Neural cell (in vitro differentiated cells): ENCODE results near the gene ADAM10. TPM values are rescaled to one million over a fixed set of nuclear protein-coding genes. Genes with fewer than 3 reads are reported as not detected.

Source experiments
- H2AFZ ChIP-seq: fragments of 200-600, 300-800 bp; sonication (generic), shearing (Covaris generic); 2 replicates; pipeline ENCODE4 v1.6.0; 2014; ENCODE audit warnings: low read depth, mild to moderate bottlenecking, antibody characterized with exemption, low read length, moderate library complexity
- H3F3A ChIP-seq: fragments of 200-600 bp; shearing (Covaris generic); 2 replicates; pipeline ENCODE4 v1.6.1; 2016; ENCODE audit warnings: mild to moderate bottlenecking, moderate library complexity, mixed read lengths, antibody characterized with exemption, low read length; ENCODE audit not compliant: insufficient read depth, poor library complexity, severe bottlenecking
- H3K27ac ChIP-seq: fragments of 200-600, 300-800 bp; sonication (generic), shearing (Covaris generic); 2 replicates; pipeline ENCODE4 v1.5.1; 2014; ENCODE audit warnings: mild to moderate bottlenecking, low read length, moderate library complexity
- H3K27me3 ChIP-seq: fragments of 300-800, 200-600 bp; sonication (generic), shearing (Covaris generic); 2 replicates; pipeline ENCODE4 v1.6.0; 2014; ENCODE audit warnings: mild to moderate bottlenecking, low read depth, low read length, moderate library complexity; ENCODE audit not compliant: insufficient read depth
- H3K36me3 ChIP-seq: fragments of 300-800, 200-600 bp; sonication (generic), shearing (Covaris generic); 2 replicates; pipeline ENCODE4 v1.5.1; 2014; ENCODE audit warnings: mild to moderate bottlenecking, antibody characterized with exemption, low read length, moderate library complexity; ENCODE audit not compliant: insufficient read depth
- H3K4me2 ChIP-seq: fragments of 300-800, 200-600 bp; sonication (generic), shearing (Covaris generic); 2 replicates; pipeline ENCODE4 v1.6.0; 2014; ENCODE audit warnings: mild to moderate bottlenecking, low read length
- H3K4me3 ChIP-seq: fragments of 300-800, 200-600 bp; sonication (generic), shearing (Covaris generic); 2 replicates; pipeline ENCODE4 v1.5.1; 2014; ENCODE audit warnings: mild to moderate bottlenecking, low read length, moderate library complexity
- H3K79me2 ChIP-seq: fragments of 200-600 bp; shearing (Covaris generic); replicated peaks from 2 replicates; pipeline ENCODE4 v1.6.0; 2014; ENCODE audit warnings: mild to moderate bottlenecking, low read length, moderate library complexity; ENCODE audit not compliant: insufficient read depth
- H3K9ac ChIP-seq: fragments of 300-800, 200-600 bp; sonication (generic), shearing (Covaris generic); 2 replicates; pipeline ENCODE4 v1.6.1; 2016; ENCODE audit warnings: mild to moderate bottlenecking, low read length, mixed read lengths
- H3K9me2 ChIP-seq: fragments of 200-600 bp; shearing (Covaris generic); 2 replicates; pipeline ENCODE4 v1.6.1; 2016; ENCODE audit warnings: mild to moderate bottlenecking, low read length, mixed read lengths; ENCODE audit not compliant: insufficient read depth
- H3K9me3 ChIP-seq: fragments of 200-600, 300-800 bp; sonication (generic), shearing (Covaris generic); 2 replicates; pipeline ENCODE4 v1.6.1; 2016; ENCODE audit warnings: mild to moderate bottlenecking, mixed run types, low read length, moderate library complexity, mixed read lengths
- H4K20me1 ChIP-seq: fragments of 200-600 bp; shearing (Covaris generic); 2 replicates; pipeline ENCODE4 v1.6.1; 2016; ENCODE audit warnings: mild to moderate bottlenecking, mixed run types; ENCODE audit not compliant: insufficient read depth
- CTCF ChIP-seq: fragments of 450-650 bp; IDR thresholded peaks from 2 replicates; pipeline ENCODE4 v1.5.1; 2014; ENCODE audit warnings: antibody characterized with exemption, mild to moderate bottlenecking, moderate library complexity; ENCODE audit not compliant: poor library complexity, severe bottlenecking
- EP300 ChIP-seq: fragments of 450-650 bp; conservative IDR thresholded peaks from 2 replicates; pipeline ENCODE4 v1.6.1; 2014; ENCODE audit warnings: antibody characterized with exemption, mild to moderate bottlenecking, moderate library complexity; ENCODE audit not compliant: poor library complexity, severe bottlenecking
- EZH2 ChIP-seq: fragments of 200-600, 300-800 bp; shearing (Covaris generic), sonication (generic); IDR thresholded peaks from 2 replicates; pipeline ENCODE4 v1.6.1; 2014; ENCODE audit warnings: antibody characterized with exemption, low read length, borderline replicate concordance, mild to moderate bottlenecking; ENCODE audit not compliant: insufficient read depth, poor library complexity, severe bottlenecking
- MXI1 ChIP-seq: fragments of 450-650 bp; conservative IDR thresholded peaks from 2 replicates; pipeline ENCODE4 v1.6.1; 2014; ENCODE audit warnings: antibody characterized with exemption, mild to moderate bottlenecking; ENCODE audit not compliant: poor library complexity, severe bottlenecking
- POLR2AphosphoS5 ChIP-seq: IDR thresholded peaks from 2 replicates; pipeline ENCODE4 v1.6.1; 2012
- RAD21 ChIP-seq: fragments of 450-650 bp; conservative IDR thresholded peaks from 2 replicates; pipeline ENCODE4 v1.6.1; 2014; ENCODE audit warnings: antibody characterized with exemption, mild to moderate bottlenecking, moderate library complexity
- REST ChIP-seq: IDR thresholded peaks from 2 replicates; pipeline ENCODE4 v1.6.1; 2012; ENCODE audit warnings: borderline replicate concordance
- SMC3 ChIP-seq: fragments of 450-650 bp; conservative IDR thresholded peaks from 2 replicates; pipeline ENCODE4 v1.6.1; 2014; ENCODE audit warnings: antibody characterized with exemption, mild to moderate bottlenecking, moderate library complexity; ENCODE audit not compliant: poor library complexity
- TAF1 ChIP-seq: IDR thresholded peaks from 2 replicates; pipeline ENCODE4 v1.6.1; 2012; ENCODE audit warnings: low read depth
- polyA plus RNA-seq: library from polyadenylated mRNA; depleted of rRNA; stranded (reverse); fragments of >200 nt; gene quantifications from 2 replicates; pipeline ENCODE4 v1.2.3, GENCODE V29; 2014

ADAM10 gene
- polyA plus RNA-seq, 1 donor from 2014 or later: 66.3 TPM

- Histone ChIP-seq H3K9me2 (no peaks in the 10 kb centered on the region), H3K4me2 (no peak overlapping the region), H3K4me3 (no peak overlapping the region), H3K79me2 (no peaks in the 10 kb centered on the region), H3F3A (no peaks in the 10 kb centered on the region), H3K27ac (no peak overlapping the region), H3K9me3 (no peaks in the 10 kb centered on the region), H3K9ac (no peak overlapping the region), H4K20me1 (no peaks in the 10 kb centered on the region), H2AFZ (no peak overlapping the region), H3K27me3 (no peaks in the 10 kb centered on the region), H3K36me3 (no peaks in the 10 kb centered on the region)
- TF ChIP-seq RAD21 (no peak), EP300 (no peak), TAF1 (no peak), POLR2AphosphoS5 (no peak), EZH2 (no peak), CTCF (no peak), MXI1 (no peak), SMC3 (no peak), REST (no peak)
Observed at GRCh38 chr15:58590926-58591325, 158.6 kb downstream of the ADAM10 start.

GRCh38 chr15:58590236-58590635 is 159.3 kb downstream of the ADAM10 start:
- no peaks in the 10 kb centered on the region for H3K9me2 ChIP-seq

More at GRCh38 chr15:58590236-58590635, 159.3 kb downstream of the ADAM10 start:
- H3K27me3 ChIP-seq: no peaks in the 10 kb centered on the region
- no peaks in the 10 kb centered on the region for H3K79me2 ChIP-seq
- no peak overlapping the region for H3K4me2 ChIP-seq
- no peak overlapping the region for H3K9ac ChIP-seq
- H2AFZ ChIP-seq: no peak overlapping the region
- H3K4me3 ChIP-seq: no peak overlapping the region
- no peaks in the 10 kb centered on the region for H4K20me1 ChIP-seq
- no peaks in the 10 kb centered on the region for H3F3A ChIP-seq
- no peak overlapping the region for H3K27ac ChIP-seq
- no peaks in the 10 kb centered on the region for H3K9me3 ChIP-seq
- no peaks in the 10 kb centered on the region for H3K36me3 ChIP-seq
- TF ChIP-seq CTCF: no peak
- no peak for TF ChIP-seq TAF1
- TF ChIP-seq POLR2AphosphoS5: no peak
- TF ChIP-seq MXI1: no peak
- TF ChIP-seq EZH2: no peak
- no peak for TF ChIP-seq RAD21
- no peak for TF ChIP-seq SMC3
